ENCODE results near the gene MIS12.

- TF ChIP-seq POLR2A (IDR thresholded peaks at IDR 0.05) = no peak
- TF ChIP-seq CTCF (IDR thresholded peaks at IDR 0.05) = no peak
Observed at GRCh38 chr17:5500589-5501391, 14.4 kb downstream of the MIS12 start.
